HG03175 (cell line): ENCODE results near the gene RNASE11.
"Not testable (repeated sequence)": the region's sequence is repeated elsewhere in the genome, so short reads cannot be mapped to it uniquely, and the experiment has no call there.

Experiments
- ATAC-seq: cut with Tn5 transposase; IDR thresholded peaks from one replicate; pipeline ENCODE4 v1.9.1; 2021; ENCODE audit warnings: mild to moderate bottlenecking, moderate library complexity; ENCODE audit not compliant: unreplicated experiment

The RNASE11 gene

DNA sequence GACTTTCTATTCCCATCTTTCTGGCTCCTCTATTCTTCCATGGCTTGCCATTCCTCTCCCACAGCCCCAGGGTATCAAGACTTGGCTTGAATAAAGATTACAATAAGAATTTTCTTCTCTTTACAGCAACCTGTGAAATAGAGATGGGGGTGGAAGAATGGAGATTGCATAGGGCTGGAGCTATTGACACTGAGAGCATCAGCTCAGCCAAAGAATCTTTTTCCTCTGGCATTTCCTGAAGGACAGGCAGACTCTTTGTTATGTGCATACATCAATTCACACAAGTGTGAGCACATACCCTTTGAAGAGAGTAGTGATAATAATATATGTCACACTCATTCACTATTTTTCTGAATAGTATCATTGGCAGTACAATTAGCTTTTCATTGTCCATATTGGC, 4.7 kb downstream of the RNASE11 start:
- ATAC-seq = no peak

DNA sequence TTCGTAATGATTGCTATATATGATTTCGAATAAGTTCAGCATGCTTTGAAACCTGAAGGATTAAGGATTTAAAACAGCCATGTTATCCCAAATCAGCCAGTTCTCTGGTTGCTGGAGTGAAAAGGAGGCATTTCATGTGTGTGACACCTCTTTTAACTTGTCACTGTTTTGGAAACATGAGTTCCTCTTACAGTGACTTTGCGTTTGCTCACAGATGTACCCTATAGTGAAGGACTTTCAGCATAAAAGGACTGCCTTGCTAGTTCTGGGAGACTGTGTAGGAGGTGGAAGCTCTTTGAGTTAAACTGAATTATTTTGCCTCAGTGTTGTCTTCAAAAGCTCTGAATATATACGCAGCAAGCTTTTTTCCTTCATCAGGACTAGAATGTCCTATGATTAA, 7.6 kb downstream of the RNASE11 start:
- no peak for ATAC-seq

DNA sequence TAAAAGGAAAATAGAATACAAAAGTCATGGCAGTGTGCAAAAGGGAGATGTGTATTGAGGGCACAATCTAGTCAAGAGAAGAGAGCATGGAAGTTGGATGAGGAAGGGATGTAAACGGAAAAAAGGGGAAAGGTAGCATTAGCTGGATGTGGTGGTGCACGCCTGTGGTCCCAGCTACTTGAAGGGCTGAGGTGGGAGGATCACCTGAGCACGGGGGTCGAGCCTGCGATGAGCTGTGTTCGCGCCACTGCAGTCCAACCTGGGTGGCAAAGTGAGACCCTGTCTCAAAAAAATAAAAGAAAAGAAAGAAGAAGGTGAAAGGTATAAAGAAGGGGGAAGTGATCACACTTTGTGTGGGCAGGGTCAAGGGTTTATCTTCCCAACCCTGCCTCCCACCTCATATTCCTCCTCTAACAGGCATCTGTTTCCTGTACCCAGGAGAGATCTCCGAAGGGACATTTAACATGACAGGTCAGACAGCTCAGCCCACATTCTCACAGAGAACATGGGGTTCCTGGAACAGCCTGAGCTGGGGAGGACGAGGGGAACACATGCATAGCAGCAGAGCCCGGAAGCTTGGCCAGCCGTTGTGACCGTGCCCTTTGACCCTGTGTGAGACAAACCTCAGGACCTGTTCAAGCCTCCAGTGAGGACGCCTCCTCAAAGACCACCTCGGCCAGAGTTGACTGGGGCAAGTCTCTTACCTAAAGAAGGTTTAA, 8.9 kb downstream of the RNASE11 start:
- no peak for ATAC-seq

DNA sequence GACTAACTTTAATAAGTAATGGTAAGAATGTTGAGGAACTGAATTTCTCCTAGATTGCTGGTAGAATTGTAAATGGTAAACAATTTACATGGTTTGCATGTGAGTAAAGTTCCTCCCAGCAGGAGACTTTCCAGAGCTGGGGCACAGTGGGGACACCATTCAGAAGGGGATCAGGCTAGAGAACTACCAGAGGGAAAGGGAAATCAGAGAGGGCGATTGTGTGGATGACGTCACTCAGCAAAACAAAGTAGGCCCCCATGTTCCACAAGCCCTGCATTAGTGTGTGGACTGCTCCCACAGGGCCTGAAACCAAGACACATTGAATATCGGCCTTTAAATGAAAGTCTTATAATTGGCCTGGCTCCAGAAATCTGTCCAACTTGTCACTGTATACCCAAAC, 9.5 kb downstream of the RNASE11 start:
- no peak for ATAC-seq

DNA sequence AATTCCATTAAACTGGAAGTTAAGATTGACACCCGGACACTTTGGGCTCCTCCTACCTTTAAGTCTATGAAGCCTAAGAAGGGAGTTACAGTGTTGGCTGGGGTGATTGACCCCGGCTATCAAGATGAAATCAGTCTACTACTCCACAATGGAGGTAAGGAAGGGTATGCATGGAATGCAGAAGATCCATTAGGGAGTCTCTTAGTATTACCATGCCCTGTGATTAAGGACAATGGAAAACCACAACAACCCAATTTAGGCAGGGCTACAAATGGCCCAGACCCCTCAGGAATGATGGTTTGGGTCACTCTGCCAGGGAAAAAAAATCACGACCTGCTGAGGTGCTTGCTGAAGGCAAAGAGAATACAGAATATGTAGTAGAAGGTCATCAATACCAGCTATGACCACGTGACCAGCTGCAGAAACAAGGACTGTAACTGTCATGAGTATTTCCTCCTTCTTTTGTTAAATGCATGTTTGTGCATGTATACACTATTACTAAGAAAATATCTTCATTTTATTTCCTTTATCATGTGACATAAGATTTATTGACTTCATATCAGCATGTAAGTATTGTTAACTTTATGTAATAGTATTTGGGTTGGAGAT, 15.3 kb downstream of the RNASE11 start:
- ATAC-seq = not testable (repeated sequence)

DNA sequence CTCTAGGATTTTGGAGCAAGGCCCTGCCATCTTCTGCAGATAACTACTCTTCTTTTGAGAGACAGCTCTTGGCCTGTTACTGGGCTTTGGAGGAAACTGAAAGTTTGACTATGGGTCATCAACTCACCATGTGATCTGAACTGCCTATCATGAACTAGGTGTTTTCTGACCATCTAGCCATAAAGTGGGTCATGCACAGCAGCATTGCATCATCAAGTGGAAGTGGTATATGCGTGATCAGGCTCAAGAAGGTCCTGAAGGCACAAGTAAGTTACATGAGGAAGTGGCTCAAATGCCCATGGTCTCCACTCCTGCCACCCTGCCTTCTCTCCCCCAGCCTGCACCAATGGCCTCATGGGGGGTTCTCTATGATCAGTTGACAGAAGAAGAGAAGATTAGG, 17.1 kb downstream of the RNASE11 start:
- ATAC-seq = not testable (repeated sequence)

DNA sequence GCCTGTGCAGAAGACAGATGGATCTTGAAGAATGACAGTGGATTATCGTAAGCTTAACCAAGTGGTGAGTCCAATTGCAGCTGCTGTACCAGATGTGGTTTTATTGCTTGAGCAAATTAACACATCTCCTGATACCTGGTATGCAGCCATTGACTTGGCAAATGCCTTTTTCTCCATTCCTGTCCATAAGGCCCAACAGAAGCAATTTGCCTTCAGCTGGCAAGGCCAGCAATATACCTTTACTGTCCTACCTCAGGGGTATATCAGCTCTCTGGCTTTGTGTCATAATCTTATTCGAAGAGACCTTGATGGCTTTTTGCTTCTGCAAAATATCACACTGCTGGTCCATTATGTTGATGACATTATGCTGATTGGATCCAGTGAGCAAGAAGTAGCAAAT, 17.9 kb downstream of the RNASE11 start:
- not testable (repeated sequence) for ATAC-seq

DNA sequence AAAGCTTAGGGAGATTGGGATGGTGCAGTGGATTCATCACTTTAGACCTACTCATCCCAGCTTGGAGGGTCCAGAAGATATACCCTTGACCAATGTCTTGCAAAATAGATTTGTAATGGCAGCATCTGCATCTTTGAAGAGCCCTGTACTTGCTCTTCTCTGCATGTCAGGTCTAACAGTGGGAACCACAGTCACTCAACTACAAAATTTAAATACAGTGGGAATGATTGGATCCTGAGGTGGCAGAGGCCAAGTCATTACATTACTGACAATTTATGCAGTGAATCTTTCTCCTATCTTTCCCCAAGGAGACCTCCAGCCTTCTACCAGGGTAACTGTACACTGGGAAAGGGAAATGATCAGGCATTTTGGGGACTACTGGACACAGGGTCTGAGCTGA, 18.7 kb downstream of the RNASE11 start:
- no peak for ATAC-seq

DNA sequence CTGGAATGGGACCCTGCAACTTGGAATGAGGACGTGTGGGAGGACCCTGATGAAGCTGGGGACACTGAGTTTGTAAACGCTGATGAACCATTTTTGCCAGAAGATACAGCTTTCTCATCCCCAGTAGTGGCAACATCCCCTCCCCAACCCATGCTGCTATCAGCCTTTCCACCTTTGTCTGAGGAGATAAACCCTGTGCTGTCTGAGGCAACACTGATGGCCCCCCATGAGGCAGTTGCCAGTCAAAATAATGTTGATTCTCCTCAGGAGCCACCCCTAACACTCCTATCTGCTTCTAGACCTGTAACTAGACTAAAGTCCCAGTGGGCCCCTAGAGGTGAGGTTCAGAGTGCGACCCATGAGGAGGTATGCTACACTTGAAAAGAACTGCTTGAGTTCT, 19.4 kb downstream of the RNASE11 start:
- ATAC-seq = no peak

DNA sequence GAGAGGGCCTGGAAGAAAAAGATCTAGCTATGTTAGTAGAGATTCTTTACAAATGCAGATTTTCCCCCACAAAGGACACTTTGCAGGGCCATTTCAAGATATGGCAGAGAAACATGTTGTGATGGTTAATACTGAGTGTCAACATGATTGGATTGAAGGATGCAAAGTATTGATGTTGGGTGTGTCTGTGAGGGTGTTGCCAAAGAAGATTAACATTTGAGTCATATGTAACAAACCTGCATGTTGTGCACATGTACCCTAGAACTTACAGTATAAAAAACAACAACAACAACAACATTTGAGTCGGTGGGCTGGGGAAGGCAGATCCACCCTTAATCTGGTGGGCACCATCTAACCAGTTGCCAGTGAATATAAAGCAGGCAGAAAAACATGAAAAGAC, 20.6 kb downstream of the RNASE11 start:
- ATAC-seq = not testable (repeated sequence)

DNA sequence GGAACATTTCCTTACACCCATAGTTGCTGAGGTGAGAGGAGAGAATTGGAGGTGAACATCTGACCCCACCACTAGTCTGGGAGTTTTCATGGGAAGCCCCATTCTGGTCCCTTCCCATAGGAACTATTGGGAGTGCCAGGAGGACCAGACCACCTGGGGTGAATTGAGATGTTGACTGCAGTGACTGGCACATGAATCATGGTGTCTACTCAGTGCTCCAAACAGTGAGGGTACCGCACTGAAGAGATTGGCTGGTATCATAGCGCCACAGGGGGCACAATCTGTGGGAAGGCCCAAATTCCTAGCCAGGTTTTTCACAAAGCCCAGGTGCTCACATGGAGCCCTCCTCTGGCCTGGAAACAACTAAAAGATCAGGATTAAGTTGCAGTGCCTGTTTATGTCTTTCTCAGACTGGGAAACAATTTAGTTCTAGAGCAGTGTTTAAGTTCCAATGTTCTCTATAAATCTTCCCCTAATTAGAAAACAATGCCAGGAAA, 23.3 kb downstream of the RNASE11 start:
- no peak for ATAC-seq

DNA sequence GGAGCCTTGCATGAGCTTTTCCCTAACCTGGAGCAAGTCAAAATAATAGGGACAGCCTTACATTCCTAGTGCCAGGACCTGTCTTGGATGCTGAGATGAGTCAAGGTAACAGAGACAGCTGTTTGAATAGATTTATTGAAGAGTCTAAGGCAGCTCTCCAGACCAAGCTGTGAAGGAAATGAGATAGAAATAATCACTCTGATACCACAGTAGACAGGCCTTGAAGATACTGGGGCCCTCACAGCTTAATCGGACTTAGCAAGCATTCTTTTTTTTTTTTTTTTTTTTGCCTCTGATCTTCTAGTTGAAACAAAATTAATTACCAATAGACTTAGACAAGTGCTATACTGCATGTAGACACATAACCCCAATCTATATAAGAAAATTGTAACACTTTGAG, 23.8 kb downstream of the RNASE11 start:
- no peak for ATAC-seq

DNA sequence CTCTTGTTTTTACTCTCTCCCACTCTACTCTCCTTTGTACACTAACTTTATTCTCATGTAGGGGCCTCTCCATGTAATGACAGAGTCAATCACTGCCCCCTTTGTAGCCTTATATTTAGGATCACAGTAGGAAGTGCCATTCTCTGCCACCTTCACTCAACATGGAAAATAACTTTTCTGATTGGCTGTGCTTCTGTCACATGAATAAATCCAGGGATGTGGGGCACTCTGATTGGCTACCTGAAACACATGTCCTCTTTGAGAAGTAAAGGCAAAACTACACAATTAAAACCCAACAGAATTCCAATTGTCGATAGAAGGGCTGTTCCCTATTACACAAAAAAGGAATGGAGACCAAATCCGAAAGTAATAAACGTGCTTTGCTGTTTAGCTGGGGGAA, 26.8 kb downstream of the RNASE11 start, which contains the start of gene RNASE9:
Gene RNASE9 (minus strand): TSS at position 87 of the 400 bp plus-strand sequence.
- ATAC-seq = no peak

DNA sequence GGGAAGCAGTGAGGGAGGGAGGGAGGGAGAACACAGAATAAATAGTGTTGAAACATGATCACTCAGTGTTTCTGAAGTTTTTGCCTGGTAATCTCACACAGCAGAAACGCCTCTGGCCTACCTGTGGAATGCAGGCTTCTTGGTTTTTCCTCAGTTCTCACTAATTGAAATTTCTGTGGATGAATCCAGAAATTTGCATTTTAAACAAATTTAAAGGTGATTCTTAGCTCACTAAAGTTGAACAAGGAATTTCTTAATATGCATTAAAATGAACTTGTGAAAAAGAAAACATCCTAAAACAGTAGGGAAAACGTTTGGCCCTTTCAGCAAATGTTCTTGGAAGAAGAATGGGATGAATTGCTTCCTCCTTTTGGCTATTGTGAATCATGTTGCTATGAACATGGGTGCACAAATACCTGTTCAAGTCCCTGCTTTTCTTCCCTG, 28.3 kb downstream of the RNASE11 start:
- ATAC-seq = no peak

DNA sequence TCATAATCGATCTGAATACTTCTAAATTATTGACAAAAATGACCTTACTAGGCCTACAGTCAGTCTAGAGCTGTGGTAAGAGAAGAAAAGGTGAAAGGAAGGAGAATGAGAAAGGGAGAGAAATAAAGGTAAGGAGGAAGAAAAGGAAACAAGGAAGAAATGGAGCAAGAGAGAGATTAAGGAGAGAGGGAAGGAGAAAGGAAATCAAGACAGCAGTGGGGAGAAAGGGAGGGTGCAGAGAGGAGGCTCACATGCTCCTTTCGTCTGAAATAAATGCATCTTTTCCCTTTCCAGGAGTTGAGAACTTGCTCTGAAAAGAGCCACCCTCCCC, 30.6 kb downstream of the RNASE11 start:
- ATAC-seq = no peak

DNA sequence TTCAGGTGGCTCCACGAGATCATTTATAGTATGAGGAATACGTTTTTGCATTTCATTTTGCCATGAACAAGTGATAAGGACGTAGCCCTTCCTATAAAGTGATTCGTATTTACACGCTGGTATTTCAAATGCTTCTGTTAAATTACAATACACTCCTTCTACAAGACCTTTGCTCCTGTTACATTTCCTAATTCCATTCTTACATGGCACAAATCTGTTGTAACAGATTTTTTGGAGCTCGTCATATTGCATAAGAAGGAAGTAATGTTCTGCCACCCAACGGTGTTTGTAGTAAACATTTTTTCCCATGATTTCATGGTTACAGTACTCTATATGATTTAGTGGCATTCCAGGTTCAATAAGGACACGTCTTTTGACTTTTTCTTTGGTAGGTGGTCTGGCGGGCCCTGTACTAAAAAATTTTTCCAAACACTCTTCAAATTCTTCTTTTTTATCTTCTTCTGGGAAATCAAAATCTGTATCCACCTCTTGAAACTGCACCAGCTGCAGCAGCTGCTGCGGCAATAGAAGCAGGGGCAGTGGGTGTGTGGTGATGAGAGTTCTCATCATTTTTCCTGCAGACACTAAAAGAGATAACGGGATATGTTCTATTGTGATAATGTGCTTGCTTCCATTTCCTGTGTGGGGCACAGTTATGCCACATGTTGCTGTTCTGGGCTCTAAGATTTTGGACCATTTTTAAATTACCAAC, 31.1 kb downstream of the RNASE11 start:
- ATAC-seq = no peak

DNA sequence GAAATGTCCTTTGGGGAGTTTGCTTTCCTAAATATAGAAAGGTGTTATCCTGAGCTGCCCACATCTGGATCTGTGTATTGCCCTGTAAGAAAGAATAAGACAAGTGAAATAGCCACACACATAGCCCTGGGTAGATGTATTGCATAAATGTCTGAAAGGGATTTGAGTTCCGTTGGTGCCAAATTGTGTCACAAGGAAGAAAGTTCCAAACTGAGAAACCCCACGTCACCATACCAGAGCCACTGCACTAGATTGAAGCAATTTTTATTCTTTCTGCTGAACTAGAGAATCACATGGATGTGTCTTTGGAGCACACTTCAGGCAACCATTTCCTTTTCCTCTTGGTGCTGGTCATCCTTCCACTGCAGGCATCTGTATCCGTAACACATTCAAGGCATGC, 32.0 kb downstream of the RNASE11 start:
- no peak for ATAC-seq

DNA sequence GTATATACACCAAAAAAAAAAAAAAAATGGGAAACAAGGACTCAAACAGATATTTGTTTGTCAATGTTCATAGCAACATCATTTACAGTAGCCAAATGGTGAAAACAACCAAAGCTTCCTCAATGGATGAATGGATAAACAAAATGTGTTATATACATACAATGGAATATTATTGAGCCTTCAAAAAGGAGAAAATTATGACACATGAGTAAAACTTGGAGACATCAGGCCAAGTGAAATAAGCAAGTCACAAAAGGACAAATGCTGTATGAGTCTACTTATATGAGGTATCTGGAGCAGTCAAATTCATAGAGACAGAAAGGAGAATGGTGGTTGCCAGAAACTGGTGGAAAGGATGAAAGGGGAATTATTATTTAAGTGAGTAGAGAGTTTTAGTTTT, 34.8 kb downstream of the RNASE11 start:
- ATAC-seq = no peak

DNA sequence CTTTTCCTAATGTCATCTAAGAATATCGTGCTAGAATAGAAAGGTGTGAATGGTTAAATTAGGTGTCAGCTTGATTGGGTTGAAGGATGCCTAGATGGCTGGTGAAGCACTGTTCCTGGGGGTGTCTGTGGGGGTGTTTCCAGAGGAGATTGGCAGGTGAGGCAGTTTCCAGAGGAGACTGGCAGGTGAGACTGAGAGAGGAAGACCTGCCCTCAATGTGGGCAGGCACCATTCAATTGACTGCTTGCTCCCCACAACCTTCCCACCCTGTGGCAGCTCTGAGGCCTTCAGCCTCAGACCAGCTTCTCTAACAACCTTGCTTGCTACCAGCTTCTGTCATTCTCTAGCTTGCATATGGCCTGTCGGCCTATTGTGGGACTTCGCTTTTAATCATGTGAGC, 36.2 kb downstream of the RNASE11 start:
- no peak for ATAC-seq

DNA sequence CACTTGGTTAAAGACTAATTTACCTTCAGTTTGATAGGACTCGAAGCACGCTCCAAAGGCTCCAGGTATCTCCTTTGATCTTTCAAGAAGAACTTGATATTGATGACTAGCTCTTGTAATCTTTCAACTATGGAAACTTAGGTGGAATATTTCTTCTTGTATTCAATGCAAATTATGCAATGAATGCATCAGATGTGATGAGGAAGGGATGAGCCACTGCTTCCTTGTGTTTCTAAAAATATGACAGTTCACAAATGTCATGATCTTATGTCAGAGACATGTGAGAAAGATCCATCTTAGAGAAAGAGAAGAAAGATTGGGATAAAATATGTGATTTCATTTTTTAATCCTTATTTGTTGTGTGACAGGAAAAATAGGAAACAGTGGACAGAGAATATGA, 36.9 kb downstream of the RNASE11 start:
- ATAC-seq = no peak

DNA sequence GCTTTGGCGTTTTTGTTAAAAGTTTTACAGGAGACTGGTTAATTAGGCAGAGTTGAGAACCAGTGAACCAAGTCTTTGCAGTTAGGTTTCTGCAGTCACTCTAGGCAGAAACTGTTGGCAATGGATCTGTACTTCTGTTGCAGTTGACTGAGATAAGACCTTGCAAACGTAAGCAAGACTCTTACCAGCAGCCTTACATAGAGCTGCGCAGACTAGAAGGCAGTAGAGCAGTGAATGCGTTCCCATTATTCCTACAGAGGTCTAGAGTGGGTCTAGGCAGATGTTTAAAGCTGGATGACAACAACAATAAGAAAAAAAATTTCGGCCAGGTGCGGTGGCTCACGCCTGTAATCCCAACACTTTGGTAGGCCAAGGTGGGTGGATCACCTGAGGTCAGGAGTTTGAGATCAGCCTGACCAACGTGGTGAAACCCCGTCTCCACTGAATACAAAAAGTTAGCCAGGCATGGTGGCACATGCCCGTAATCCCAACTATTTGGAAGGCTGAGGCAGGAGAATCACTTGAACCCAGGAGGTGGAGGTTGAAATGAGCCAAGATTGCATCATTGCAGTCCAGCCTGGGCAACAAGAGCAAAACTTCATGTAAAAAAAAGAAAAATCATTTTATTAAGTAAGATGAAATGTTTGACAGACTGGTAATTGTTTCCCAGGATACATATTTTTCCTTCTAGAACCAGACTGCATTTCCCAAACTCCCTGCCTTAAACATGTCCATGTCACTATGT, 39.2 kb downstream of the RNASE11 start:
- ATAC-seq = no peak
